ENCODE results near the gene STAP2.
A peak's percentile ranks its signal among the peaks of the same experiment; 100 is the strongest.
"Not testable (repeated sequence)": the region's sequence is repeated elsewhere in the genome, so short reads cannot be mapped to it uniquely, and the experiment has no call there.

The STAP2 gene

DNA sequence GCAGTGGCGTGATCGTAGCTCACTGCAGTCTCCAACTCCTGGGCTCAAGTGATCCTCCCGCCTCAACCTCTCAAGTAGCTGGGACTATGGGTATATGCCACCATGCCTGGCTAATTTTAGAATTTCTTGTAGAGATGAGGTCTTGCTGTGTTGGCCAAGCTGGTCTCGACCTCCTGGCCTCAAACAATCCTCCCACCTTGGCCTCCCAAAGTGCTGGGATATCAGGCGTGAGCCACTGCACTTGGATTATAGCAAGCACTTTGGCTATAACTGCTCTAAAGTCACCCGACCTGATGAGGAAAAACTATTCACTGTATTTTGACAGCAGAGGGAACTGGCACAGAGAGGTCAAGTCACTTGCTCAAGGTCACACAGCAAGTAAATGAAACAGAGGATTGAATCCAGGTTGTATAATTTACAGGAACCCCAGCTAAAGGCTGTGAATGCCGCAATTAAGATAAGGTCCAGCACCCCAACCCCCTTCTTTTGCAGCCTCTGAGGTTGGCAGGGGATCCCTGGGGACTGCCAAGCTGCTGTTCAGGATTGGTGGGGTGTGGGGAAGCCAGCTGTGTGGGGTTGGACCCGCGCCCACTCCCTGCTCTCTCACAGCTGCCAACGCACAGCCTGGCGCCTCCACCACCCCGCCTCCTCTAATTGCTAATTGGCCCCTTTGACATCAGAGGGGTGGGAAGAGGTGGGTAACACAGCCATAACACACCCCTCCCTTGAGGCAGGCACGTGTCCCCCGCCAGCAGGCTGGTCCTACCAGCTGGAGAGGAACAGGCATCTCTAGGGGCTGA is 42.5 kb downstream of the STAP2 start:
- DNase-seq, result peak; percentile 100

DNA sequence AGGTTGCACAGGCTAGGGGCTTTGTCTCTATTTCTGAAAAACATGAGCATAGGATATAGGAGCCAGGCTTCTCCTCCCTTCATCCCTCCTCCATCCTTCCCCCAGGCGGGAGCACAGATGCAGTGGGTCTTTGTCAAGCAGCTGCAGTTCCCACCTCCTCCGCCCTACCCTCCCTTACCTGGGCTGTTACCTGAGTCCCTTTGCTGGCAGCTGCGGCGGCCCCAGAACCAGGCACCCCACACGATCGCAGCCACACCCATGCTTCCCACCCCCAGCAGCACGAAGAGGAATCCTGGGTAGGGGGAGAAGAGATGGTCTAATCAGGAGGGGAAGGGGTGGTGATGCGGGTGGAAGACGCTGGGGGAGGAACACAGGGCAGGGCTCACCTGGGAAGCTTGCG is 44.2 kb downstream of the STAP2 start:
- peak; percentile 94 for DNase-seq

DNA sequence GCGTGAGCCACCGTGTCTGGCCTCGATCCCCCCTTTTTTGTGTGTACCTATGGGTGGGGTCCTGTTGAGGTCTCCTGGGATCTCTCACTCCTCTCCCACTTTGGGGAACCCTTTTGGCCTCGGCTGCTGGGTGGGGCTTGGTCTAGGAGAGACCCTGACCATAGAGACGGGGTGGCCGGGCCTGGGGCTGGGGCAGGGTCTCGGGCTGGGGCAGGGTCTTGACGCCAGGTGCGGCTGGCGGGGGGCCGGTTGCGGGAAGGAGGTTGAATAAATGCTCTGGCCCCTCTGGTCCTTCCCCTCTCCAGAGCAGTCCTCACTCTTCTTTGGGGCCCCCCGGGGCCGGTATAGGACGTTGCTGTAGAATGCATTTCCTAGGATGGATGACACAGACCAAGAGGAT is 46.1 kb downstream of the STAP2 start:
- DNase-seq, result no peak

- peak; percentile 45 for DNase-seq
Observed at GRCh38 chr19:4291184-4291732, 47.4 kb downstream of the STAP2 start.

DNA sequence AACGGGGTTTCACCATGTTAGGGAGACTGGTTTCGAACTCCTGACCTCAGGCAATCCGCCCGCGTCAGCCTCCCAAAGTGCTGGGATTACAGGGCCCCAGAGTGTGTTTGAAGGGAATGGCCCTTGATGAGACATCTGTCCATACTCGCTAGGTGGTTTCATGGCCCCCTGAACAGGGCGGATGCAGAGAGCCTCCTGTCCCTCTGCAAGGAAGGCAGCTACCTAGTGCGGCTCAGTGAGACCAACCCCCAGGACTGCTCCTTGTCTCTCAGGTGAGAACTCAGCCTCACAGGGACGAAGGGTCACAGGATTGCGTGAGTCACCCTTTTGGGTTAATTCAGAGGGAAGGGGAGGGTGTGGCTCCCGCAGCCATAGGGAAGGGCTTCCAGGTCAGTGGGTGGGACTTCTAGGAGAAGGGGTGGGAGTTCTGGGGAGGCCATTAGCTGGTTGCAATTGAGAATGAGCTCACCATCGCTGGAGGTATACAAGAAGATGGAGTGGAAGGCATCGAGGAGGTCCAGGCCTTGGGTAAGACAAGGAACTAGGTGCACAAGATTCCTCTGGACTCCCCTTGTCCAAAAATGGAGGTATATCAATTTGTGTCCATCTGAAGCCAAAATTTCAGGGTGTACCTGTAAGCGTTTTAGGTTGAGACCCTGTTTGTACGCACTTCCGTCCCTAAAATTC is 50.4 kb downstream of the STAP2 start:
- DNase-seq, result no peak

- not testable (repeated sequence) for DNase-seq
Observed at GRCh38 chr19:4286141-4286540, 52.5 kb downstream of the STAP2 start.

DNA sequence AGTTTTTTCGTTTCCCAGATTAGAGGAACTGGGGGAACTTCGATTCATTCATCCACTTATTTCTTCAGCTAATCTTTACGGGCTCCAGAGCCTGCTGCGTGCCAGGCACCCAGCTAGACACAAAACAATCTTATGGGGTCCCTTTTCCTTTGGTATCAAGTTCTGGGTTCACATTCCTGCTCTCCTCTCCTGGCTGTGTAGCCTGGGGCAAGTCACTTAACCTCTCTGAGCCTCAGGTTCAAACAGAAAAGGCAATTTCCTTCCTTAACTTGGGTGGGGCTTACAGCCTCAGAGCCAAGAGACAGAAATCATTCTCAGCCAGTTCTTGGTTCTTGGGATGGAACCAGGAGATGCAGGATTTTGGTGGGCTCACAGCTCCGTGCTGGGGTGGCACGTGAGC is 53.7 kb downstream of the STAP2 start:
- no peak for DNase-seq

GRCh38 chr19:4284176-4284958 is 54.3 kb downstream of the STAP2 start:
- no peak for DNase-seq

GRCh38 chr19:4279530-4280422 is 58.9 kb downstream of the STAP2 start:
- DNase-seq, result no peak

DNA sequence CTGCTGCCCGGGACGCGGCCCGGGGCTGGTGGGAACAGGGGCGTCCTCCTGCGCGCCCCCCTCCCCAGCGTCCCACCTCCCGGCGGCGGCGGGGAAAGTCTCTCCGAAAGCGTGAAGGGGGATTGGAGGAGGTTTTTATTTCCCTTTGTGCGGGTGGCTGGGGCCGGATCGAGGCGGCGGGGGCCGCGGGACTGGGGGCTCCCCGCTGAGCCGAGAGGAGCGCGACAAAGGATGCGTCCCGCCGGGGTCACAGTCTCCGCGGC is 59.4 kb downstream of the STAP2 start:
- no peak for DNase-seq

- peak; percentile 81 for DNase-seq
Observed at GRCh38 chr19:4278419-4279266, 60.0 kb downstream of the STAP2 start, which contains the start of gene SHD. Gene SHD, plus strand, starts transcription at chr19:4279266. Its CDS starts 798 bp downstream, at chr19:4280064.

- DNase-seq, result peak; percentile 25
Observed at GRCh38 chr19:4278010-4278409, 60.6 kb downstream of the STAP2 start.

DNA sequence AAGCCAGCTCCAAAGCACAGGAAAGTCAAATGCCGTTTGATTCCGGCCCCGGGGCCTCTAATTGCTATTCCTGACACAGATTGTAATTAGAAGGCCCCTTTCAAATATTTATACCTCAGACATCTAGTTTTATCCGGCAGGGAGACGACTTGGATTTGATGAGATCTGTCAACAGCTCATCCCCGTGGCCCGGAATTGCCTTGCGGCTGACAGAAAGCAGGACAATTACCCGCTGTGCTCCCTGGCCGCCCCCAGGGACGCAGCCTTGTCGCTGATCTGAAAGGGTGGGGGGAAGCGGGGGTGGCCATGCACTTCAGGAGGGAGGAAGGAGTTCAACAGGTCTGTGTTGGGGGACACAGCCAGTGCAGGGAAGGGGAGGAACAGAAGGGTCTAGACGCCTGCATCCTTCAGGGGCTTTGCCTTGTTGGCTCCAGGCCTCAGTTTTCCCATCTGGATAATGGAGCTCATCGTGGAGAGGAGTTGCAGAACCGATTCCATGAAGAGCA is 61.4 kb downstream of the STAP2 start:
- DNase-seq, result peak; percentile 38

DNA sequence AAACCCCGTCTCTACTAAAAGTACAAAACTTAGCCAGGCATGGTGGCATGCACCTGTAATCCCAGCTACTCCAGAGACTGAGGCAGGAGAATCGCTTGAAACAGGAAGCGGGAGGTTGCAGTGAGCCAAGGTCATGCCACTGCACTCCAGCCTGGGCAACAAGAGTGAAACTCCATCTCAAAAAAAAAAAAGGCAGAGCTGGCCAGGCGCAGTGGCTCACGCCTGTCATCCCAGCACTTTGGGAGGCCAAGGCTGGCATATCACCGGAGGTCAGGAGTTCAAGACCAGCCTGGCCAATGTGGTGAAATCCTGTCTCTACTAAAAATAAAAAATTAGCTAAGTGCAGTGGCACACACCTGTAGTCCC is 64.3 kb downstream of the STAP2 start:
- DNase-seq, result not testable (repeated sequence)
